ENCODE measurements around the gene ZNF837. TPM values are rescaled to one million over a fixed set of nuclear protein-coding genes. Genes with fewer than 3 reads are reported as not detected.
A peak's percentile ranks its signal among the peaks of the same experiment; 100 is the strongest.

ZNF837 gene
- total RNA-seq, 1 experiment from 2014 or later: 1.7 TPM

GRCh38 chr19:58346961-58347929, 33.6 kb downstream of the ZNF837 start:
- Mint-ChIP-seq H3K4me3 (ENCODE audit: unreplicated experiment) (peak overlapping the region; percentile 84), H3K27me3 (ENCODE audit: insufficient read depth, unreplicated experiment) (no peaks in the 10 kb centered on the region), H3K9me3 (ENCODE audit: unreplicated experiment) (peaks cover 6% of the 10 kb centered on the region), H3K4me1 (ENCODE audit: insufficient read depth, unreplicated experiment) (peaks cover 5% of the 10 kb centered on the region), H3K27ac (ENCODE audit: low read depth, unreplicated experiment) (peak overlapping the region; percentile 64), H3K36me3 (ENCODE audit: insufficient read depth, unreplicated experiment) (no peaks in the 10 kb centered on the region)
- peak; percentile 50 for DNase-seq (ENCODE audit: unreplicated experiment)
- intact Hi-C loops (cut with micrococcal nuclease): no loop called here
- ChIA-PET CTCF (interaction anchor here (0.6 to 2.6 kb wide), 4 partner anchors 17 to 1072 kb away, joined by 3 to 7 read pairs (median 3); no protein-coding TSS in a partner anchor), POLR2A (interaction anchor here (0.6 to 4.2 kb wide), 12 partner anchors 14 to 532 kb away, joined by 3 to 32 read pairs (median 7); partner anchors contain the start of genes ZNF497, ZNF552, ZNF837 and ZSCAN22)
- TF ChIP-seq, protein P1, sequence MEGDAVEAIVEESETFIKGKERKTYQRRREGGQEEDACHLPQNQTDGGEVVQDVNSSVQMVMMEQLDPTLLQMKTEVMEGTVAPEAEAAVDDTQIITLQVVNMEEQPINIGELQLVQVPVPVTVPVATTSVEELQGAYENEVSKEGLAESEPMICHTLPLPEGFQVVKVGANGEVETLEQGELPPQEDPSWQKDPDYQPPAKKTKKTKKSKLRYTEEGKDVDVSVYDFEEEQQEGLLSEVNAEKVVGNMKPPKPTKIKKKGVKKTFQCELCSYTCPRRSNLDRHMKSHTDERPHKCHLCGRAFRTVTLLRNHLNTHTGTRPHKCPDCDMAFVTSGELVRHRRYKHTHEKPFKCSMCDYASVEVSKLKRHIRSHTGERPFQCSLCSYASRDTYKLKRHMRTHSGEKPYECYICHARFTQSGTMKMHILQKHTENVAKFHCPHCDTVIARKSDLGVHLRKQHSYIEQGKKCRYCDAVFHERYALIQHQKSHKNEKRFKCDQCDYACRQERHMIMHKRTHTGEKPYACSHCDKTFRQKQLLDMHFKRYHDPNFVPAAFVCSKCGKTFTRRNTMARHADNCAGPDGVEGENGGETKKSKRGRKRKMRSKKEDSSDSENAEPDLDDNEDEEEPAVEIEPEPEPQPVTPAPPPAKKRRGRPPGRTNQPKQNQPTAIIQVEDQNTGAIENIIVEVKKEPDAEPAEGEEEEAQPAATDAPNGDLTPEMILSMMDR (IDR thresholded peaks at IDR 0.05; ENCODE audit: unreplicated experiment): no peak
- BruUV-seq (replicated peaks): TSS peak; percentile 31

- Mint-ChIP-seq H3K36me3 (ENCODE audit: insufficient read depth, unreplicated experiment) (no peaks in the 10 kb centered on the region), H3K27ac (ENCODE audit: low read depth, unreplicated experiment) (no peak overlapping the region), H3K9me3 (ENCODE audit: unreplicated experiment) (peaks cover 6% of the 10 kb centered on the region), H3K4me3 (ENCODE audit: unreplicated experiment) (no peak overlapping the region), H3K27me3 (ENCODE audit: insufficient read depth, unreplicated experiment) (no peaks in the 10 kb centered on the region), H3K4me1 (ENCODE audit: insufficient read depth, unreplicated experiment) (peaks cover 5% of the 10 kb centered on the region)
- intact Hi-C loops (cut with micrococcal nuclease): no loop called here
- POLR2A ChIA-PET: interaction anchor here (2.3 to 4.2 kb wide), 2 partner anchors 12 to 17 kb away, joined by 10 to 17 read pairs; no protein-coding TSS in a partner anchor
- CTCF ChIA-PET: interaction anchor here (2.6 kb wide), 1 partner anchor 17 kb away, joined by 7 read pairs; no protein-coding TSS in a partner anchor
- TF ChIP-seq, protein P1 (IDR thresholded peaks at IDR 0.05; ENCODE audit: unreplicated experiment): no peak
- BruUV-seq (replicated peaks): no TSS peak
- DNase-seq (ENCODE audit: unreplicated experiment): no peak
Observed at GRCh38 chr19:58345558-58345957, 35.3 kb downstream of the ZNF837 start.

DNA sequence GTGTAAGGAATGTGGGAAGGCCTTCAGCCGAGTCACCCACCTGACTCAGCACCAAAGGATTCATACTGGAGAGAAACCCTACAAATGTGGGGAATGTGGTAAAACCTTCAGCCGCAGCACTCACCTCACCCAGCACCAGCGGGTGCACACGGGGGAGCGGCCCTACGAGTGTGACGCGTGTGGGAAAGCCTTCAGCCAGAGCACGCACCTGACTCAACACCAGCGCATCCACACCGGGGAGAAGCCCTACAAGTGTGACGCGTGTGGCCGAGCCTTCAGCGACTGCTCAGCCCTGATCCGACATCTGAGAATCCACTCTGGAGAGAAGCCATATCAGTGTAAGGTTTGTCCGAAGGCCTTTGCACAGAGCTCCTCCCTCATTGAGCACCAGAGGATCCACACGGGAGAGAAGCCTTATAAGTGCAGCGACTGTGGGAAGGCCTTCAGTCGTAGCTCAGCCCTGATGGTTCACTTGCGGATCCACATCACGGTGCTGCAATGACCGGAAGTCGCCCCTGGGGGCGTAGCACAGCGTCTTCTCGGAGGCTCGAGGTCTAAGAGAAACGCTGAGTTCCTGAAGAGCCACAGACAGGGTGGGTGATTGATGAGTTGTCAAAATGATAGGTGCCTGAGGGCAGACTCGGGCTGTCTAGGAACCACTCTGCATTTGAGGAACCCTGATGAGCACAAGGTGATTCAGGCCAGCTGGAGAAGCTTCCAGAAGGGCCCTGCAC, 41.8 kb downstream of the ZNF837 start:
- Mint-ChIP-seq H3K27ac (ENCODE audit: low read depth, unreplicated experiment) (no peak overlapping the region), H3K9me3 (ENCODE audit: unreplicated experiment) (peaks cover 7% of the 10 kb centered on the region), H3K36me3 (ENCODE audit: insufficient read depth, unreplicated experiment) (peaks cover 16% of the 10 kb centered on the region), H3K27me3 (ENCODE audit: insufficient read depth, unreplicated experiment) (no peaks in the 10 kb centered on the region), H3K4me1 (ENCODE audit: insufficient read depth, unreplicated experiment) (no peaks in the 10 kb centered on the region), H3K4me3 (ENCODE audit: unreplicated experiment) (no peak overlapping the region)
- intact Hi-C loops (cut with micrococcal nuclease): no loop called here
- CTCF ChIA-PET: interaction anchor here (1.1 kb wide), 1 partner anchor 25 kb away, joined by 4 read pairs; no protein-coding TSS in a partner anchor
- no TSS peak for BruUV-seq (replicated peaks)
- TF ChIP-seq, protein P1 (IDR thresholded peaks at IDR 0.05; ENCODE audit: unreplicated experiment): no peak
- POLR2A ChIA-PET: no interaction called here
- DNase-seq (ENCODE audit: unreplicated experiment): no peak

DNA sequence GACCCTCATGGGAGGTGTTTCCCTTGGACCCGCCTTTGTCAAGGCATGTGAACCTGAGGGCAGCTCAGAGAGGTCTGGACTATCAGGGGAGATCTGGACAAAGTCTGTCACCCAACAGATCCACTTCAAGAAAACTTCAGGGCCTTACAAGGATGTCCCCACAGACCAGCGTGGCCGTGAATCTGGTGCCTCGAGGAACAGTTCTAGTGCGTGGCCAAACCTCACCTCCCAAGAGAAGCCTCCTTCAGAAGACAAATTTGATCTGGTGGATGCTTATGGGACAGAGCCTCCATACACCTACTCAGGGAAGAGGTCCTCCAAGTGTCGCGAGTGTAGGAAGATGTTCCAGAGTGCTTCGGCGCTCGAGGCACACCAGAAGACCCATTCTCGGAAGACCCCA, 42.5 kb downstream of the ZNF837 start:
- H3K9me3 Mint-ChIP-seq (ENCODE audit: unreplicated experiment): peaks cover 7% of the 10 kb centered on the region
- no peak overlapping the region for H3K4me3 Mint-ChIP-seq (ENCODE audit: unreplicated experiment)
- no peaks in the 10 kb centered on the region for H3K4me1 Mint-ChIP-seq (ENCODE audit: insufficient read depth, unreplicated experiment)
- ChIA-PET CTCF (interaction anchor here (1.1 kb wide), 1 partner anchor 26 kb away, joined by 4 read pairs; no protein-coding TSS in a partner anchor), POLR2A (no interaction called here)
- H3K36me3 Mint-ChIP-seq (ENCODE audit: insufficient read depth, unreplicated experiment): peaks cover 16% of the 10 kb centered on the region
- intact Hi-C loops (cut with micrococcal nuclease): no loop called here
- TF ChIP-seq, protein P1 (IDR thresholded peaks at IDR 0.05; ENCODE audit: unreplicated experiment): no peak
- H3K27me3 Mint-ChIP-seq (ENCODE audit: insufficient read depth, unreplicated experiment): no peaks in the 10 kb centered on the region
- no TSS peak for BruUV-seq (replicated peaks)
- H3K27ac Mint-ChIP-seq (ENCODE audit: low read depth, unreplicated experiment): no peak overlapping the region
- no peak for DNase-seq (ENCODE audit: unreplicated experiment)

Measured in MCF 10A (cell line).